ENCODE results near the gene CCDC187.

DNA sequence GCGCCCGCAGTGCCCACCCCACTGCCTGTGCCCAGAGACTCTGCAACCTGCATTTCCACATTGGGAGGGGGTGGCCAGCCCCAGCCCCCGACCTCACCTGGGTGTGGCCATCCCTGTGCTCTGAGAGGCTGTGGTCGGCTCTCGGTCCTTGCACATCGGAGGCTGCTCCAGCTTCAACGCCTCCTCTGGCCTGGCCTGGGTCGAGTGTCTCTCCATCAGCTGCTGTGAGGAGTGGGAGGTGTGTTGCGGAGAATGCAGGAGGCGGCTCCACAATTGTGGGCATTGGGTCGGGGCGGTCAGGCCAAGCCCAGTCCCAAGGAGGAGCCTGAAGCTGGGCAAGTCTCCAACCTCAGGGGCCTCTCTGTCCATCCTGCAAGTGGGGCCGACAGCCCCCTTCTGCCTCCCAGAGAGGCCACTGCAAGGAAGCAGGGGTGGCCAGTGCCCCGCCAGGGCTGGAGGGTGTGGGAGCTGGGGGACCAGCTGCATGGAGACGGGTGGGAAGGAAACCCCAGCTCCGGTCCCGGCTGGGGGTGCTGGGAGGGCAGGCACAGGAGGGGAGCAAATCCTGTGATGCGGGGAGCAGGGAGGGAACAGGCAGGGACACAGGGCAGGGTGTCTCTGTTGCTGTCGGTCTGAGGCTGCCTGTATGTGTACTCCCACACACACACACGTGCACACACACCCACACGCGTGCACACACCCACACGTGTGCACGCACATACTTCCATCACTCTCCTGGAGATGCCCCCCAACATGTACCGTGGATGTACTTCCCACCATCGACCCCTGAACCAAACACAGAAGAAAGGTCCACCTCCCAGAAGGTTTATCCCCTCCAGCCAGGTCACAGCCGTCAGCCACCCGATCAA is 28.9 kb downstream of the CCDC187 start:
- no peak for TF ChIP-seq POLR2A (IDR thresholded peaks at IDR 0.05; ENCODE audit: low read depth, low read length)
- TF ChIP-seq, protein P1, sequence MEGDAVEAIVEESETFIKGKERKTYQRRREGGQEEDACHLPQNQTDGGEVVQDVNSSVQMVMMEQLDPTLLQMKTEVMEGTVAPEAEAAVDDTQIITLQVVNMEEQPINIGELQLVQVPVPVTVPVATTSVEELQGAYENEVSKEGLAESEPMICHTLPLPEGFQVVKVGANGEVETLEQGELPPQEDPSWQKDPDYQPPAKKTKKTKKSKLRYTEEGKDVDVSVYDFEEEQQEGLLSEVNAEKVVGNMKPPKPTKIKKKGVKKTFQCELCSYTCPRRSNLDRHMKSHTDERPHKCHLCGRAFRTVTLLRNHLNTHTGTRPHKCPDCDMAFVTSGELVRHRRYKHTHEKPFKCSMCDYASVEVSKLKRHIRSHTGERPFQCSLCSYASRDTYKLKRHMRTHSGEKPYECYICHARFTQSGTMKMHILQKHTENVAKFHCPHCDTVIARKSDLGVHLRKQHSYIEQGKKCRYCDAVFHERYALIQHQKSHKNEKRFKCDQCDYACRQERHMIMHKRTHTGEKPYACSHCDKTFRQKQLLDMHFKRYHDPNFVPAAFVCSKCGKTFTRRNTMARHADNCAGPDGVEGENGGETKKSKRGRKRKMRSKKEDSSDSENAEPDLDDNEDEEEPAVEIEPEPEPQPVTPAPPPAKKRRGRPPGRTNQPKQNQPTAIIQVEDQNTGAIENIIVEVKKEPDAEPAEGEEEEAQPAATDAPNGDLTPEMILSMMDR (conservative IDR thresholded peaks at IDR 0.05; ENCODE audit: low read depth, low read length): no peak
- no peak for TF ChIP-seq RCOR1 (IDR thresholded peaks at IDR 0.05; ENCODE audit: insufficient replicate concordance, low read length)
- no peak for TF ChIP-seq CHD1 (IDR thresholded peaks at IDR 0.05; ENCODE audit: low read depth, low read length)
- TF ChIP-seq MXI1 (IDR thresholded peaks at IDR 0.05; ENCODE audit: borderline replicate concordance, low read depth, low read length): no peak
- TF ChIP-seq, protein P2, sequence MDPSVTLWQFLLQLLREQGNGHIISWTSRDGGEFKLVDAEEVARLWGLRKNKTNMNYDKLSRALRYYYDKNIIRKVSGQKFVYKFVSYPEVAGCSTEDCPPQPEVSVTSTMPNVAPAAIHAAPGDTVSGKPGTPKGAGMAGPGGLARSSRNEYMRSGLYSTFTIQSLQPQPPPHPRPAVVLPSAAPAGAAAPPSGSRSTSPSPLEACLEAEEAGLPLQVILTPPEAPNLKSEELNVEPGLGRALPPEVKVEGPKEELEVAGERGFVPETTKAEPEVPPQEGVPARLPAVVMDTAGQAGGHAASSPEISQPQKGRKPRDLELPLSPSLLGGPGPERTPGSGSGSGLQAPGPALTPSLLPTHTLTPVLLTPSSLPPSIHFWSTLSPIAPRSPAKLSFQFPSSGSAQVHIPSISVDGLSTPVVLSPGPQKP (IDR thresholded peaks at IDR 0.05; ENCODE audit: borderline replicate concordance, low read depth, low read length): no peak
- TF ChIP-seq MAZ (IDR thresholded peaks at IDR 0.05; ENCODE audit: borderline replicate concordance, low read depth, low read length): no peak
- no peak for TF ChIP-seq NFE2L2 (IDR thresholded peaks at IDR 0.05; ENCODE audit: low read depth, low read length)
- no peak for TF ChIP-seq MAFK (IDR thresholded peaks at IDR 0.05; ENCODE audit: low read depth, low read length)
- TF ChIP-seq, protein P3, sequence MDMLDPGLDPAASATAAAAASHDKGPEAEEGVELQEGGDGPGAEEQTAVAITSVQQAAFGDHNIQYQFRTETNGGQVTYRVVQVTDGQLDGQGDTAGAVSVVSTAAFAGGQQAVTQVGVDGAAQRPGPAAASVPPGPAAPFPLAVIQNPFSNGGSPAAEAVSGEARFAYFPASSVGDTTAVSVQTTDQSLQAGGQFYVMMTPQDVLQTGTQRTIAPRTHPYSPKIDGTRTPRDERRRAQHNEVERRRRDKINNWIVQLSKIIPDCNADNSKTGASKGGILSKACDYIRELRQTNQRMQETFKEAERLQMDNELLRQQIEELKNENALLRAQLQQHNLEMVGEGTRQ (IDR thresholded peaks at IDR 0.05; ENCODE audit: low read depth, low read length): no peak
- TF ChIP-seq CEBPB (IDR thresholded peaks at IDR 0.05; ENCODE audit: low read depth, low read length): no peak
- no peak for TF ChIP-seq RFX5 (IDR thresholded peaks at IDR 0.05; ENCODE audit: low read depth, low read length)
- TF ChIP-seq RAD21 (IDR thresholded peaks at IDR 0.05; ENCODE audit: low read length): no peak
- TF ChIP-seq SMC3 (IDR thresholded peaks at IDR 0.05; ENCODE audit: low read depth, low read length): no peak
